ENCODE results near the gene NRF1.

- TF ChIP-seq POLR2A (IDR thresholded peaks at IDR 0.05; ENCODE audit: low read depth, low read length) (no peak), TAF1 (IDR thresholded peaks at IDR 0.05; ENCODE audit: low read depth, low read length) (no peak), POLR2AphosphoS5 (IDR thresholded peaks at IDR 0.05; ENCODE audit: low read depth, low read length) (no peak)
These were observed 91.3 kb downstream of the NRF1 start for GRCh38 chr7:129702761-129703338.
